ENCODE measurements around the gene ULK2.

Gene ULK2

GRCh38 chr17:19750020-19750572, 117.6 kb downstream of the ULK2 start:
- DNase-seq (ENCODE audit: insufficient read length, low spot score) (no peak), FAIRE-seq (peak; percentile 49)

- DNase-seq (ENCODE audit: insufficient read length, low spot score) = no peak
- FAIRE-seq = no peak
These were observed 118.9 kb downstream of the ULK2 start for GRCh38 chr17:19748807-19749193.

- DNase-seq (ENCODE audit: insufficient read length, low spot score) = no peak
These were observed 119.6 kb downstream of the ULK2 start, which contains the start of gene ALDH3A1 for GRCh38 chr17:19747829-19748806. Gene ALDH3A1, minus strand, starts transcription at chr17:19748298. Its CDS starts 3,169 bp downstream, at chr17:19745129.

GRCh38 chr17:19747159-19747719, 120.5 kb downstream of the ULK2 start:
- no peak for DNase-seq (ENCODE audit: insufficient read length, low spot score)
- FAIRE-seq = peak; percentile 31

More at GRCh38 chr17:19747829-19748806, 119.6 kb downstream of the ULK2 start, which contains the start of gene ALDH3A1:
- no peak for FAIRE-seq

GRCh38 chr17:19746517-19746916, 121.2 kb downstream of the ULK2 start:
- FAIRE-seq (peak; percentile 95), DNase-seq (ENCODE audit: insufficient read length, low spot score) (no peak)

- no peak for DNase-seq (ENCODE audit: insufficient read length, low spot score)
- no peak for FAIRE-seq
These were observed 122.6 kb downstream of the ULK2 start for GRCh38 chr17:19744922-19745757.

GRCh38 chr17:19744492-19744891, 123.2 kb downstream of the ULK2 start:
- DNase-seq (ENCODE audit: insufficient read length, low spot score) = no peak

GRCh38 chr17:19743101-19744100, 124.3 kb downstream of the ULK2 start:
- no peak for FAIRE-seq
- DNase-seq (ENCODE audit: insufficient read length, low spot score) = no peak

More at GRCh38 chr17:19744492-19744891, 123.2 kb downstream of the ULK2 start:
- no peak for FAIRE-seq

GRCh38 chr17:19742495-19742894, 125.2 kb downstream of the ULK2 start:
- FAIRE-seq (no peak), DNase-seq (ENCODE audit: insufficient read length, low spot score) (no peak)

- FAIRE-seq (peak; percentile 62), DNase-seq (ENCODE audit: insufficient read length, low spot score) (no peak)
These were observed 125.8 kb downstream of the ULK2 start for GRCh38 chr17:19741832-19742457.

- FAIRE-seq = no peak
- no peak for DNase-seq (ENCODE audit: insufficient read length, low spot score)
These were observed 126.8 kb downstream of the ULK2 start for GRCh38 chr17:19740933-19741332.

GRCh38 chr17:19739241-19740201, 128.2 kb downstream of the ULK2 start:
- no peak for DNase-seq (ENCODE audit: insufficient read length, low spot score)
- no peak for FAIRE-seq

GRCh38 chr17:19738757-19739156, 129.0 kb downstream of the ULK2 start:
- DNase-seq (ENCODE audit: insufficient read length, low spot score) (no peak), FAIRE-seq (no peak)

- DNase-seq (ENCODE audit: insufficient read length, low spot score) = no peak
- no peak for FAIRE-seq
These were observed 129.7 kb downstream of the ULK2 start for GRCh38 chr17:19738073-19738449.

- DNase-seq (ENCODE audit: insufficient read length, low spot score) (no peak), FAIRE-seq (no peak)
These were observed 130.2 kb downstream of the ULK2 start for GRCh38 chr17:19737305-19738072.

- FAIRE-seq (no peak), DNase-seq (ENCODE audit: insufficient read length, low spot score) (no peak)
These were observed 131.7 kb downstream of the ULK2 start for GRCh38 chr17:19736071-19736470.

GRCh38 chr17:19733953-19734526, 133.7 kb downstream of the ULK2 start:
- no peak for FAIRE-seq

More at GRCh38 chr17:19733953-19734526, 133.7 kb downstream of the ULK2 start:
- DNase-seq (ENCODE audit: insufficient read length, low spot score) = no peak

All from HTR-8/SVneo (cell line).